AG09309 (cell line): ENCODE results near the gene POU3F1.

Experiments used
- DNase-seq: peaks from one replicate; pipeline ENCODE4 v3.0.0-alpha.2; 2010; ENCODE audit warnings: low read depth
- H3K4me3 ChIP-seq: 2 replicates; pipeline ENCODE4 v1.5.1; 2011; ENCODE audit warnings: mild to moderate bottlenecking, low read depth, low read length, moderate library complexity; ENCODE audit not compliant: control insufficient read depth
- CTCF ChIP-seq: IDR thresholded peaks from 2 replicates; pipeline ENCODE4 v1.5.1; 2011; ENCODE audit warnings: mild to moderate bottlenecking, low read depth, low read length, inconsistent platforms; ENCODE audit not compliant: insufficient read depth, control insufficient read depth; ENCODE audit errors: missing control alignments

Gene POU3F1

DNA sequence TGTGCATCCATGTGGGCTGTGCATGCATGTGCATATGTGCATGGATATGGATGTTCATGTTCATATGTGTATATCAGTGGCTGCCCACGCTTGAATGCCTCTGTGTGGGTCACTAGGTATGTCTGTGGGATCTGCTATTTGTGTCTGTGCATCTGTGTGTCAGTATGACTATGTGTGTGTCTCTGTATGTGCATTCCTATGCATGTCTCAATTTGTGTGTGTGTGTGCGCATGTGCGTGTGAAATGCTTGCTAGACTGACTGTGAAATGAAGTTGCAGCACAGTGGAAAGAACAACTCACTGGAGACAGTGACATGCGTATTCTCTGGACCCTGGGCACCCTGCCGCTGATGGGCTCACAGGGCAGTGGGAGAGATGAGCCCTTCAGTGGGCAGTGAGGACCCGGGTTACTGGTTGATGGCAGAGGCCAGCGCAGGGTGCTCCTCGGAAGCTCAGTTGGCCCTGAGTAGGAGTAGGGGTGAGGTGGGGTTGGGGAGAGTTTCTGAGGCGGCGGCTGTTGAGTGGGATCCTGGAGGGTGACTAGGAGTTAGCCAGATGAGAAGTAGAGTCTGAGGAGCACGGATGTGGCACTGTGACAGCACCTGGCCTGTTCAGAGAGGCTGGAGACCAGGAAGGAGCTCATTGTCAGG, 43.2 kb upstream of the POU3F1 start:
- no peak for TF ChIP-seq CTCF
- DNase-seq = no peak
- H3K4me3 ChIP-seq = no peak overlapping the region

DNA sequence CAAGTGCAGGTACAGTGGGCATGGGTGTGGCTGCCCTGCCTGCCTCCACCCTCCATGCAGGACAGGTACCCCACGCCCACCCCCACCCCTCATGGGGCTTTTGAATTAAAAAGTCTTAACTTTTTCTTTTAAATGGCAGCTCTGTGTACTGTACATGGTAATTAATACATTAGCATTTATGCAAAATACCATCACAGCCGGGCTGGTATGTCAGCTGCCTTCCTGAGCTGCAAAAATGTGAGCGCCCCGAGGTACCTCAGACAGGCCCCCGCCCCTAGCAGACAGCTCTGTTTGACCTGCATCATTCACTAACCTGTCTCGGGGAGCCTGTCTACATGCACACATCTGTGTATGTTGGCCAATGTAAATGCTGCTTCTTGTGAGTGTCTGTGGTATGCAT, 42.2 kb upstream of the POU3F1 start:
- no peak overlapping the region for H3K4me3 ChIP-seq
- no peak for DNase-seq
- TF ChIP-seq CTCF = no peak

DNA sequence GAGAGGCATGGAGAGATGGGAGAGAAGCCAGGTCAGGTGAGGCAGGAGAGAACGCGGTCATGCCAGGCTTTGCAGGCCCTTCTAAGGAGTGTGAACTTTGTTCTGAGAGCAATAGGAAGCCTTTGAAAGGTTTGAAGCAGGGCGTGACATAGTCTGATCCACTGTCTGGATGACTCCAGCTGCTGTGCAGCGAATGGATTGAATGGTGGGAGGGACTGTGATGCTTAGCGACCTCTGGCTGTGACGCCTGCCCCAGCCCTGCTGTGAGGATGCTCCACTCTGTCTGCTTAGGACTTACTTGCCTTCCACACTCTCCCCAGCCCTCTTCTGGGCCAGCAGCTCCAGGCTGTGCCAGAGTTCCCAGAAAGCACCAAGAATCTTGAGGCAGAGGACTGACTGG, 41.8 kb upstream of the POU3F1 start:
- DNase-seq = no peak
- TF ChIP-seq CTCF = no peak
- H3K4me3 ChIP-seq = no peak overlapping the region

GRCh38 chr1:38087676-38088075, 41.1 kb upstream of the POU3F1 start:
- DNase-seq = no peak
- no peak for TF ChIP-seq CTCF
- no peak overlapping the region for H3K4me3 ChIP-seq

DNA sequence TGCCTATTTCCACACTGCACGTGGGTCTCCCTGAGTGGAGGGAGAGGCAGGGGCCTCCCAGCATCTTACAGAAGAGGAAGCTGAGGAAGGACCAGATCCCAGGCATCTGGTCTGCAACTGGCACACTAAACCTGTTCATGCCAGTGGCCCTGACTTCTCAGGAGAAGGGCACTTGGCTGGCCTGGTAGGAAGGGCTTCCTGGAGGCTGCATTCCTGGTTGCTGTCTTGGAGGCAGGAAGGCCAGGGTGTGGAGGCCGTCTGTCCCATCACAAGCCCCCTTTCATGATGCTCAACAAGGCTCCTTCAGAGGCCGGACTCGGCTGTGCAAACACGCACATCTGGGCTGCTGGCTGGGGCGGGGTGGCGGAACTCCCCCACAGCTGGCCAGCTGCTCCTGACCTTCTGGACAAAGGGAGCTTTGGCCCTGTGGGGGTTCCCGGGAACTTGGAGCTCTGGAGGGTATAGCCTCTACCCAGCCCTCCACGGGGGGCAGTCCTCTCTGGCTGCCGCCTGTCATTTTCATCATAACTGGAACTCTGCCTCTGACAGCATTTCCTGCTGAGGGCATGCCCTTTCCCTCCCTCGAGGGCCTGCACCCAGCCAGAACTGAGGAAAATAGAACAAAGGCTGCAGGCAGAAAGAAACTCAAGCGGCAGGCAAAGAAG, 39.2 kb upstream of the POU3F1 start:
- DNase-seq = no peak
- TF ChIP-seq CTCF = no peak
- H3K4me3 ChIP-seq = no peak overlapping the region

DNA sequence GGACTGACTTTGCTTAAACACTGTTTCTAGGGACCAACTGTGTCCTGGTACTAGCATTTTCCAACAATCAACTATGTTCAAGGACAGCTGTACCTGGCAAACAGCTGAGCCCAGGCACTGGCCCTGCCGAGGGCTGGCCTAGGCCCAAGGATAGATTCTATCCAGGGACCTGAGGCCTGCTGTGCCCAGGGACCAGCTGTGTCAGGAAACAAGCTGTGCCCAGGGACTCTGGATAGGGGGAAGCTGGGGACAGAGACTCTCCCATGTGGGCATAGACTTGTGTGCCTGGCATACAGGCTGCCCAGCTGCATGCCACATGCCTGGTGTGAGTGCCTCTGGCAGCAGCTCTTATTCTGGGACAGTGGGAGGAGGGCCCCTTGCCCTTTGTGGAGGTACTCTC, 38.1 kb upstream of the POU3F1 start:
- TF ChIP-seq CTCF = no peak
- H3K4me3 ChIP-seq = no peak overlapping the region
- DNase-seq = no peak
